Bronchial epithelial cell (primary cell): ENCODE measurements around the gene CSNK1A1. TPM values are rescaled to one million over a fixed set of nuclear protein-coding genes. Genes with fewer than 3 reads are reported as not detected.

Experiments
- DNase-seq: peaks from one replicate; pipeline ENCODE4 v3.0.0-alpha.2; 2010; ENCODE audit warnings: low read depth
- FAIRE-seq: peaks from 2 replicates; lab custom pipeline; 2011; peaks lifted over from hg19 to GRCh38; lab: Jason Lieb, UNC
- H3K27me3 ChIP-seq: 2 replicates; pipeline ENCODE4 v1.5.1; 2011; ENCODE audit warnings: low read length; ENCODE audit not compliant: control insufficient read depth, insufficient read depth
- H3K36me3 ChIP-seq: 2 replicates; pipeline ENCODE4 v1.5.1; 2011; ENCODE audit warnings: low read length; ENCODE audit not compliant: control insufficient read depth, insufficient read depth
- H3K4me3 ChIP-seq: 2 replicates; pipeline ENCODE4 v1.5.1; 2011; ENCODE audit warnings: mild to moderate bottlenecking, low read depth, low read length, control low read depth
- CTCF ChIP-seq: IDR thresholded peaks from 2 replicates; pipeline ENCODE4 v1.5.1; 2011; ENCODE audit warnings: mild to moderate bottlenecking, moderate library complexity, low read length, control low read depth, inconsistent platforms; ENCODE audit not compliant: insufficient read depth, severe bottlenecking
- total RNA-seq: library from RNA; depleted of rRNA; stranded (reverse); fragments of >200 nt; gene quantifications from 2 replicates; pipeline ENCODE4 v1.2.1, GENCODE V29; 2014

The CSNK1A1 gene
- total RNA-seq, 1 donor from 2014 or later: 518 TPM

DNA sequence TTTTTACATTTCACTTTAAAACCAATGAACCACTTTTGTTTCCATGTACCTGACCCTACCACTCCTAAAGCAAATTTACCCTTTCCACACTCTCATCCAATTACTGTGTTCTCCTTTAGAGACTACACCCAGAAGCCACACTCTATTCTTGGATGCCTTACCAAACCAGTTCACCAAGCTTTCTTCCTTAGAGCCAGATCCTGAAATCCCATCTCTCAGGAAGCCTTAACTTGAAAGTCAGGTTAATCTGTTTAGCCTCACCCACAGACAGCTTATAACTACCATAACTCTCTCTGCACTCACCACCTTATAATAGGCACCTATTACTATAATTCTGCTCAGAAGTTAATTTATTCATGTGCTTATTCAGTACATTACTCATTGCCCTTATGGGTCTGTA, 4.3 kb downstream of the CSNK1A1 start:
- no peak overlapping the region for H3K4me3 ChIP-seq
- no peaks in the 10 kb centered on the region for H3K27me3 ChIP-seq
- peaks cover 19% of the 10 kb centered on the region for H3K36me3 ChIP-seq
- TF ChIP-seq CTCF: no peak
- DNase-seq (peak; percentile 84), FAIRE-seq (no peak)

DNA sequence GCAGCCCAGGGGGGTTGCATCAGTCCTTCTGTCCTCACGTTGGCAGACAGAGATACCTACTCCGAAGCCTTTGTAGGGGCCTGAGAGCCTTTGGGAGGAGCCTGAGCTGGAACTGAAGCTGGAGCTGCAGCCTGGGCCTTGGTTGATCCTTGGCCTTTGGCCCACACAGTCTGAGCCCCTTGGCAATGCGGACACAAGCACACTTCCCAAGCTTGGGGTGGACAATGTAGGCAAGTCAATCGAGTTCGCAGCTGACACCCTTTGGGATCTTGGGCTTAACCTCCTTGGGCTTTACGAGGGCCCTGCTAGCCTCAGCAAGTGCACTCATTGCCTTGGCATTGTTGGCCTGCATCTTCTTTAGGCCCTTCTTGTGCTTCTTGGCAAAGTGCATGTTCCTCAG, 5.9 kb downstream of the CSNK1A1 start:
- H3K27me3 ChIP-seq: no peaks in the 10 kb centered on the region
- DNase-seq: no peak
- no peak overlapping the region for H3K4me3 ChIP-seq
- no peak for TF ChIP-seq CTCF
- H3K36me3 ChIP-seq: peaks cover 19% of the 10 kb centered on the region
- FAIRE-seq: no peak

DNA sequence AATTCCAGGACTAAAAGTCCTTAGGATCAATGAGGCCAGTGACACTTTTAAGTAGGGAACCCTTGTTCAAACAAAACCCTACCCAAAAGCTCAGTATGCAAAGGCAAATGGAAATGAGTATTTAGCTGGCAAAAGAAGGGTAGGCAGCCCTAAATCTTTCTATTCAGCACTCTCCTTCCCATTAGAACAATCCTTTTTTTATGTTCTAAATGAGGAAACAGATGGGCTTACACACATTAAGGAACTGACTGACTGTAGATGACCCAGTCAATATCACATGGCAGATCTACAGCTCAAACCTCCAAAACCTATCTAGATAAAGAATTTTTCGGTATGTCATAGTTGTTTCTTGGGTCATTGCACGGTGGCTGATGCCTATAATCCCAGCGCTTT, 7.2 kb downstream of the CSNK1A1 start:
- DNase-seq (no peak), FAIRE-seq (no peak)
- Histone ChIP-seq H3K36me3 (peaks cover 17% of the 10 kb centered on the region), H3K27me3 (no peaks in the 10 kb centered on the region), H3K4me3 (no peak overlapping the region)
- no peak for TF ChIP-seq CTCF

GRCh38 chr5:149543361-149544027, 7.7 kb downstream of the CSNK1A1 start:
- DNase-seq (no peak), FAIRE-seq (no peak)
- Histone ChIP-seq H3K4me3 (no peak overlapping the region), H3K36me3 (peaks cover 17% of the 10 kb centered on the region), H3K27me3 (no peaks in the 10 kb centered on the region)
- TF ChIP-seq CTCF: no peak

DNA sequence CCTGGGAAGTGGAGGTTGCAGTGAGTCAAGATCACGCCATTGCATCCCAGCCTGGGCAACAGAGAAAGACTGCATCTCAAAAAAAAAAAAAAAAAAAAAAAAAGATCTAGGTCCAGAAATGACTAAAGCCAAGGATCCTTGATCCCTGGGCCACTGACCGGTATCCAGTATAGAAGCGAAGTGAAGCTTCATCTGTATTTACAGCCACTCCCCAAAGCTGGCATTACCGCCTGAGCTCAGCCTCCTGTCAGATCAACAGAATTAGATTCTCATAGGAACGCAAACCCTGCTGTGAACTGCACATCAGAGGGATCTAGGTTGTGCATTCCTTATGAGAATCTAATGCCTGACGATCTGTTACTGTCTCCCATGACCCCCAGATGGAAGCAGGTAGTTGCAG, 9.3 kb downstream of the CSNK1A1 start:
- no peak for DNase-seq
- TF ChIP-seq CTCF: no peak
- Histone ChIP-seq H3K27me3 (no peaks in the 10 kb centered on the region), H3K36me3 (peaks cover 16% of the 10 kb centered on the region), H3K4me3 (no peak overlapping the region)
- FAIRE-seq: no peak

DNA sequence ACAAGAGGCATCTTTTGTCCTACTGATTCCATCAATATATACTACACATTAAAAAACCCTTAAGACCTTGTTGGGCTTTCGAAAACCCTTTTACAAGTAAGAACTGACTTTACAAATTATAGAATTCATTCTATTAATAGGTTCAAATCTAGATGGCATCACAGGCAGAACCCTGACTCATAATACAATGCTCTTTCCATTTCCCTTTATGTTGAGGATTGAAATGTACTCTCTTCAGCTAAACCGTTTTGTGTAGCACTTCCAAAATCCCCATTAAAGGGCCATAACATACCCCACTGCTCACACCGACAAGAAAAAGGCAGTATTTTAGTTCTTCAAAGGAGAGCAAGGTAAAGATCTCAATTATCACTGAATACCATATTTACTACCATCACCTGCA, 11.2 kb downstream of the CSNK1A1 start:
- FAIRE-seq (no peak), DNase-seq (no peak)
- H3K36me3 ChIP-seq: peaks cover 11% of the 10 kb centered on the region
- no peak for TF ChIP-seq CTCF
- H3K27me3 ChIP-seq: no peaks in the 10 kb centered on the region
- H3K4me3 ChIP-seq: no peak overlapping the region
